Smooth muscle cell (in vitro differentiated cells): Measurements from ENCODE around the gene SPEF2. TPM values are rescaled to one million over a fixed set of nuclear protein-coding genes. Genes with fewer than 3 reads are reported as not detected.

Experiments used
- DNase-seq: peaks from one replicate; lab custom pipeline; 2025; ENCODE audit not compliant: unreplicated experiment; lab: John Stamatoyannopoulos, UW
- H2AFZ ChIP-seq: fragments of 200-600 bp; sonication (generic); 2 replicates; pipeline ENCODE4 v1.6.0; 2016; ENCODE audit warnings: antibody characterized with exemption, low read depth, mild to moderate bottlenecking
- H3F3A ChIP-seq: fragments of 200-600 bp; sonication (generic); 2 replicates; pipeline ENCODE4 v1.6.0; 2017; ENCODE audit warnings: antibody characterized with exemption, low read depth
- H3K27ac ChIP-seq: fragments of 200-600 bp; sonication (generic); 2 replicates; pipeline ENCODE4 v1.5.1; 2016; ENCODE audit warnings: low read depth, mild to moderate bottlenecking
- H3K27me3 ChIP-seq: fragments of 200-600 bp; sonication (generic); 2 replicates; pipeline ENCODE4 v1.6.1; 2016; ENCODE audit warnings: low read depth, mild to moderate bottlenecking
- H3K36me3 ChIP-seq: fragments of 200-600 bp; sonication (generic); 2 replicates; pipeline ENCODE4 v1.5.1; 2016; ENCODE audit warnings: low read depth
- H3K4me1 ChIP-seq: fragments of 200-600 bp; sonication (generic); 2 replicates; pipeline ENCODE4 v1.5.1; 2016; ENCODE audit warnings: low read depth
- H3K4me2 ChIP-seq: fragments of 200-600 bp; sonication (generic); 2 replicates; pipeline ENCODE4 v1.6.0; 2016; ENCODE audit warnings: mild to moderate bottlenecking
- H3K4me3 ChIP-seq: fragments of 200-600 bp; sonication (generic); 2 replicates; pipeline ENCODE4 v1.5.1; 2016; ENCODE audit warnings: mild to moderate bottlenecking
- H3K79me2 ChIP-seq: fragments of 200-600 bp; sonication (generic); 2 replicates; pipeline ENCODE4 v1.6.0; 2016; ENCODE audit warnings: low read depth, mild to moderate bottlenecking
- H3K9ac ChIP-seq: fragments of 200-600 bp; sonication (generic); 2 replicates; pipeline ENCODE4 v1.6.0; 2016; ENCODE audit warnings: low read depth
- H3K9me3 ChIP-seq: fragments of 200-600 bp; sonication (generic); replicated peaks from 2 replicates; pipeline ENCODE4 v1.5.1; 2016; ENCODE audit warnings: low read depth
- H4K20me1 ChIP-seq: fragments of 200-600 bp; sonication (generic); 2 replicates; pipeline ENCODE4 v1.6.0; 2016; ENCODE audit warnings: low read depth
- WGBS: methylation state at CpG from one replicate; pipeline ENCODE4 v1.1.7; 2016; ENCODE audit warnings: low lambda C conversion rate; 5-methylcytosine and 5-hydroxymethylcytosine counted together
- polyA plus RNA-seq: library from polyadenylated mRNA; unstranded; fragments of >200 nt; fragmentation: Nextera tagmentation; extraction: Ambion mirVana; gene quantifications from 2 replicates; pipeline ENCODE4 v1.2.1, GENCODE V29; 2016
- total RNA-seq: library from RNA; depleted of rRNA; stranded (reverse); fragments of >200 nt; gene quantifications from 2 replicates; pipeline ENCODE4 v1.2.3, GENCODE V29; 2014
- TF ChIP-seq, protein P1 (sequence below): fragments of 200-600 bp; sonication (generic); IDR thresholded peaks from 2 replicates; pipeline ENCODE4 v1.5.1; 2017; ENCODE audit warnings: borderline replicate concordance, mild to moderate bottlenecking, antibody characterized with exemption; ENCODE audit not compliant: insufficient read depth, poor library complexity, severe bottlenecking

The SPEF2 gene
- total and polyA plus RNA-seq, 2 experiments from 2014 or later, result 3.1 to 4.8 TPM

DNA sequence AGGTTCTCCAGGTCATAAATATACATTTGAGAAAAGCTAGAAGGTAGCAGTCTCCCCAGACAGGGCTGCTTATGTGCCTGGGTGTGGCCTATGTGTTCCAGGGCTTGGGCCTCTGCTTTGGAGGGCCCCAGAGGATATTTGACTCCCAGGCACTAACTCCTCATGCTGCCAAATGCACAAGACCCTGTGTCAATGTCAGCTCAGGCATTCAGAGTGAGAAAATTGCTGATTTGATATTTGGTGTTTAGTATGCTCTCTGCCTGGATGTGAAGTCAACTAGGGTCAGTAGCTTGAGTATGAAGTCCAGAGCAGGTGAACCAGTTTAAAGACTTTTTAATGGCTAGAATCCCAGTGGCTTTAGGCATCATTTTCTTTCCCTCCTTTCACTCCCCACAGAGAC is 181.5 kb downstream of the SPEF2 start:
- Histone ChIP-seq H3K36me3 (no peaks in the 10 kb centered on the region), H3K9me3 (no peaks in the 10 kb centered on the region), H3K27ac (no peak overlapping the region), H3K9ac (no peak overlapping the region), H3F3A (no peaks in the 10 kb centered on the region), H3K4me3 (no peak overlapping the region), H3K4me2 (no peak overlapping the region), H2AFZ (no peak overlapping the region), H3K4me1 (no peaks in the 10 kb centered on the region), H3K27me3 (no peaks in the 10 kb centered on the region), H4K20me1 (no peaks in the 10 kb centered on the region), H3K79me2 (no peaks in the 10 kb centered on the region)
- TF ChIP-seq, protein P1, sequence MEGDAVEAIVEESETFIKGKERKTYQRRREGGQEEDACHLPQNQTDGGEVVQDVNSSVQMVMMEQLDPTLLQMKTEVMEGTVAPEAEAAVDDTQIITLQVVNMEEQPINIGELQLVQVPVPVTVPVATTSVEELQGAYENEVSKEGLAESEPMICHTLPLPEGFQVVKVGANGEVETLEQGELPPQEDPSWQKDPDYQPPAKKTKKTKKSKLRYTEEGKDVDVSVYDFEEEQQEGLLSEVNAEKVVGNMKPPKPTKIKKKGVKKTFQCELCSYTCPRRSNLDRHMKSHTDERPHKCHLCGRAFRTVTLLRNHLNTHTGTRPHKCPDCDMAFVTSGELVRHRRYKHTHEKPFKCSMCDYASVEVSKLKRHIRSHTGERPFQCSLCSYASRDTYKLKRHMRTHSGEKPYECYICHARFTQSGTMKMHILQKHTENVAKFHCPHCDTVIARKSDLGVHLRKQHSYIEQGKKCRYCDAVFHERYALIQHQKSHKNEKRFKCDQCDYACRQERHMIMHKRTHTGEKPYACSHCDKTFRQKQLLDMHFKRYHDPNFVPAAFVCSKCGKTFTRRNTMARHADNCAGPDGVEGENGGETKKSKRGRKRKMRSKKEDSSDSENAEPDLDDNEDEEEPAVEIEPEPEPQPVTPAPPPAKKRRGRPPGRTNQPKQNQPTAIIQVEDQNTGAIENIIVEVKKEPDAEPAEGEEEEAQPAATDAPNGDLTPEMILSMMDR, result no peak
- DNase-seq, result no peak

- DNase-seq, result no peak
- Histone ChIP-seq H3K9ac (no peak overlapping the region), H3K4me1 (no peaks in the 10 kb centered on the region), H2AFZ (no peak overlapping the region), H3K27ac (no peak overlapping the region), H3K27me3 (no peaks in the 10 kb centered on the region), H3K4me3 (no peak overlapping the region), H4K20me1 (no peaks in the 10 kb centered on the region), H3K9me3 (no peaks in the 10 kb centered on the region), H3K4me2 (no peak overlapping the region), H3F3A (no peaks in the 10 kb centered on the region), H3K79me2 (no peaks in the 10 kb centered on the region), H3K36me3 (no peaks in the 10 kb centered on the region)
- TF ChIP-seq, protein P1, result no peak
- WGBS, result 91% methylated on average over 1 of the region's 1 CpG
Measured at GRCh38 chr5:35799753-35800152, 182.1 kb downstream of the SPEF2 start.

DNA sequence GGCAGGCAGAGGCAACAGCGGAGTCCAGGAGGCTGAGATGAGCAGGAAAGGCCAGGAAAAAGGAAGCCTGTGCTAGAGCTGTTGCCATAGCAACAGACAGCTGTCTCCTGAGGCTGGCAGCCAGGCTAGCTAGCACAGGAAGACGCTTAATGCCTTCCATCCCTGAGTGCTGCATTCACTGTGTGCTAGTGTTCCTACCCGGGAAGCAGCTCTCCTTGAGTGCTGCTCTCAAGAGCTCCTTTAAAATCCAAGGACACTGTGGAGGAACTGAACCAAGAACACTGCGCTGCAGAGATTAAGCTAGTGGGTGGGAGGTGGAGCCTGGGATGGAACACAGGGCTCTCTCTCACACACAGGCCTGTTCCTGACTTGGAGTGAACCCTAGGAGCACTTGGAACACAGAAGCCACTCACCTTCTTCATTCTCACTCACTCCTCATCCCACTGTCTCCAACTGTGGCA is 185.6 kb downstream of the SPEF2 start:
- H3K27ac ChIP-seq, result peak overlapping the region; percentile 2
- no peak overlapping the region for H3K4me3 ChIP-seq
- DNase-seq, result peak; percentile 1
- H3F3A ChIP-seq, result no peaks in the 10 kb centered on the region
- TF ChIP-seq, protein P1, result no peak
- no peaks in the 10 kb centered on the region for H3K27me3 ChIP-seq
- H3K36me3 ChIP-seq, result no peaks in the 10 kb centered on the region
- no peak overlapping the region for H3K9ac ChIP-seq
- no peaks in the 10 kb centered on the region for H4K20me1 ChIP-seq
- peak overlapping the region; percentile 52 for H2AFZ ChIP-seq
- H3K4me2 ChIP-seq, result peak overlapping the region; percentile 25
- H3K79me2 ChIP-seq, result no peaks in the 10 kb centered on the region
- WGBS, result 8% methylated on average over 4 of the region's 4 CpGs
- H3K9me3 ChIP-seq, result no peaks in the 10 kb centered on the region
- H3K4me1 ChIP-seq, result no peaks in the 10 kb centered on the region

- Histone ChIP-seq H3K4me2 (no peak overlapping the region), H3F3A (no peaks in the 10 kb centered on the region), H2AFZ (no peak overlapping the region), H3K4me1 (no peaks in the 10 kb centered on the region), H3K9me3 (no peaks in the 10 kb centered on the region), H3K79me2 (no peaks in the 10 kb centered on the region), H3K36me3 (no peaks in the 10 kb centered on the region), H4K20me1 (no peaks in the 10 kb centered on the region), H3K9ac (no peak overlapping the region), H3K27me3 (no peaks in the 10 kb centered on the region), H3K4me3 (no peak overlapping the region), H3K27ac (no peak overlapping the region)
- TF ChIP-seq, protein P1, result no peak
- DNase-seq, result no peak
- 77% methylated on average over 1 of the region's 1 CpG for WGBS
Measured at GRCh38 chr5:35804201-35804653, 186.6 kb downstream of the SPEF2 start.
